B cell (primary cell): ENCODE data around the gene KSR1. TPM values are rescaled to one million over a fixed set of nuclear protein-coding genes. Genes with fewer than 3 reads are reported as not detected.

Experiments
- ATAC-seq: fragments of 200-7000 bp; cut with Tn5 transposase; one replicate; pipeline ENCODE4 v1.10.0; 2021; ENCODE audit warnings: low read depth, mild to moderate bottlenecking, moderate number of reproducible peaks, moderate library complexity
- CTCF ChIA-PET: fragments of 350-600 bp; sonication (Branson Sonifier 250); formaldehyde crosslinking; loops from one replicate; lab custom pipeline; 2021; ENCODE audit warnings: antibody characterized with exemption, inconsistent platforms; lab: Charles Lee
- POLR2A ChIA-PET: fragments of 350-600 bp; sonication (Branson Sonifier 250); formaldehyde crosslinking; loops from one replicate; lab custom pipeline; 2021; ENCODE audit warnings: antibody characterized with exemption; lab: Charles Lee
- DNase-seq: peaks from one replicate; pipeline ENCODE4 v3.0.0; 2013
- H2AFZ ChIP-seq: 2 replicates; pipeline ENCODE4 v1.6.1; 2012; ENCODE audit warnings: mild to moderate bottlenecking, low read depth, low read length; ENCODE audit not compliant: insufficient read depth, poor library complexity, severe bottlenecking
- H3K27ac ChIP-seq, 2 donors: 1 replicate in 1 of 2; 2 replicates in 1 of 2; pipeline ENCODE4 v1.5.1; 2012 to 2013; ENCODE audit warnings: low read length in 2 of 2, mild to moderate bottlenecking in 2 of 2, moderate library complexity in 1 of 2
- H3K27me3 ChIP-seq, 4 experiments: fragments of 200-600 bp in 1 of 4; sonication (generic) in 1 of 4; replicated peaks in 1 of 4; 1 replicate in 2 of 4; 2 replicates in 2 of 4; pipeline versions ENCODE4 v1.6.1 to v1.7.0; 2013 to 2016; ENCODE audit warnings: low read length in 3 of 4, mild to moderate bottlenecking in 2 of 4, mixed read lengths in 1 of 4, moderate library complexity in 1 of 4; ENCODE audit not compliant: insufficient read depth in 4 of 4, control insufficient read depth in 3 of 4; ENCODE audit errors: control extremely low read depth in 1 of 4
- H3K36me3 ChIP-seq, 2 experiments: replicated peaks in 1 of 2; 1 replicate in 1 of 2; 2 replicates in 1 of 2; pipeline versions ENCODE4 v1.6.1 to v1.7.1; 2013; ENCODE audit warnings: low read length in 1 of 2; ENCODE audit not compliant: insufficient read depth in 2 of 2, control insufficient read depth in 1 of 2; ENCODE audit errors: control extremely low read depth in 1 of 2, extremely low read depth in 1 of 2
- H3K4me1 ChIP-seq, 2 donors: fragments of 200-600 bp in 1 of 2; sonication (generic) in 1 of 2; 1 replicate in 1 of 2; 2 replicates in 1 of 2; pipeline versions ENCODE4 v1.5.1 to v1.6.1; 2013 to 2017; ENCODE audit warnings: low read length in 2 of 2; ENCODE audit not compliant: control insufficient read depth in 2 of 2, insufficient read depth in 2 of 2
- H3K4me2 ChIP-seq: replicated peaks from 2 replicates; pipeline ENCODE3; 2012; ENCODE audit warnings: mild to moderate bottlenecking, low read depth, low read length; ENCODE audit not compliant: poor library complexity, severe bottlenecking
- H3K4me3 ChIP-seq, 5 experiments: fragments of 200-600 bp in 1 of 5; sonication (generic) in 1 of 5; 1 replicate in 3 of 5; 2 replicates in 2 of 5; pipeline versions ENCODE4 v1.5.1 to v1.7.0; 2011 to 2016; ENCODE audit warnings: low read length in 4 of 5, mild to moderate bottlenecking in 4 of 5, low read depth in 2 of 5, control low read depth in 1 of 5, moderate library complexity in 1 of 5; ENCODE audit not compliant: insufficient read depth in 1 of 5; ENCODE audit errors: control extremely low read depth in 1 of 5, extremely low read depth in 1 of 5
- H3K79me2 ChIP-seq: fragments of 200-600 bp; sonication (generic); one replicate; pipeline ENCODE4 v1.6.0; 2016; ENCODE audit warnings: low read length; ENCODE audit not compliant: control insufficient read depth, insufficient read depth
- H3K9ac ChIP-seq: fragments of 200-600 bp; sonication (generic); 2 replicates; pipeline ENCODE4 v1.6.1; 2017; ENCODE audit warnings: mild to moderate bottlenecking, low read length, moderate library complexity
- H3K9me3 ChIP-seq, 3 donors: one replicate each; pipeline versions ENCODE4 v1.6.1 to v1.7.1; 2013; ENCODE audit warnings: low read length in 2 of 3; ENCODE audit not compliant: control insufficient read depth in 2 of 3, insufficient read depth in 1 of 3; ENCODE audit errors: control extremely low read depth in 1 of 3
- H4K20me1 ChIP-seq: 2 replicates; pipeline ENCODE4 v1.6.0; 2012; ENCODE audit warnings: mild to moderate bottlenecking, low read length; ENCODE audit not compliant: insufficient read depth, control insufficient read depth, poor library complexity, severe bottlenecking
- H3K27ac Mint-ChIP-seq: one replicate; pipeline ENCODE4 v1.8.0; 2021; ENCODE audit warnings: mixed read lengths
- H3K27me3 Mint-ChIP-seq: one replicate; pipeline ENCODE4 v1.8.0; 2021; ENCODE audit warnings: mixed read lengths
- H3K4me1 Mint-ChIP-seq: one replicate; pipeline ENCODE4 v1.8.0; 2021; ENCODE audit warnings: mixed read lengths
- H3K4me3 Mint-ChIP-seq: one replicate; pipeline ENCODE4 v1.8.0; 2021; ENCODE audit warnings: mixed read lengths
- H3K9me3 Mint-ChIP-seq: one replicate; pipeline ENCODE4 v1.8.0; 2022; ENCODE audit warnings: mixed read lengths; ENCODE audit not compliant: insufficient read depth
- EZH2 ChIP-seq: IDR thresholded peaks from 2 replicates; pipeline ENCODE4 v1.6.1; 2012; ENCODE audit warnings: borderline replicate concordance, low read depth, mild to moderate bottlenecking, moderate library complexity, low read length; ENCODE audit not compliant: insufficient read depth, poor library complexity, severe bottlenecking
- WGBS: methylation state at CpG from one replicate; pipeline ENCODE4 v1.1.5; 2013; ENCODE audit warnings: missing lambda C conversion rate; ENCODE audit not compliant: insufficient coverage; 5-methylcytosine and 5-hydroxymethylcytosine counted together
- intact Hi-C: fragments of 100-400 bp; cut with micrococcal nuclease; formaldehyde crosslinking; loops from one replicate; pipeline ENCODE4 v1.10.0; 2022
- polyA plus RNA-seq: library from polyadenylated mRNA; depleted of rRNA; stranded (reverse); fragments of >200 nt; gene quantifications from 2 replicates; pipeline ENCODE4 v1.2.3, GENCODE V29; 2012
- total RNA-seq, 2 donors: library from RNA; stranded (reverse); fragments of 120-200 nt in 1 of 2; gene quantifications; 1 replicate in 1 of 2; 2 replicates in 1 of 2; pipeline versions ENCODE4 v1.2.3 to v1.2.4, GENCODE V29; 2013 to 2022
- TF ChIP-seq, protein P1 (sequence below): fragments of 200-600 bp; IDR thresholded peaks from one replicate; pipeline ENCODE4 v1.8.0; 2022; ENCODE audit warnings: antibody characterized with exemption, mild to moderate bottlenecking

Gene KSR1
- total and polyA plus RNA-seq, 2 donors (not counting 1 experiment from before 2014, with no cell fraction given): 27.5 to 85.6 TPM

DNA sequence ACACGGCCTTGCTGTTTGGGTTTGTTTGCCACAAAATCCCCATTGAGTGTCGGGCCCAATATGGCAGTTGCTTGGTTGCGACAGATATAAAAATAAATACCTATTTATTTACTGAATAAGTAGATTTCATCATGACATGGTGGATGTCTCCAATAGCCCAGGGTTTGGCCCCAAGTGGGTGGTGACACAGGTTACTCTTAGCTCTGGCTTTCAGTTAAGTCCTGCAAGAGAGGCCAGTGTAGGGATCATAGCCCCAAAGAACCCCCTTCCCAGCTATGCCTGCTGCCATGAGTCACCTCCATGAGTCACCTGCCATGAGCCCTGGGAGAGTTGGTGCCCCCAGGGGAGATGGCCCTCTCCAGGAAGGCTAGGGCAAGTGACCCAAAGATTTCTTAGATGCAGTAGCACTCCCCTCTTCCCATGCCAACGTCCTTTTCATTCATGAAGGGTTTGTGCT lies 96.1 kb downstream of the KSR1 start:
- Histone ChIP-seq H4K20me1 (peaks cover 8% of the 10 kb centered on the region), H3K9ac (no peak overlapping the region), H2AFZ (no peak overlapping the region), H3K4me2 (no peak overlapping the region), H3K9me3 (no peaks in the 10 kb centered on the region), H3K4me1 (peaks cover 9 to 10% of the 10 kb centered on the region in 2 donors), H3K79me2 (peaks cover 14% of the 10 kb centered on the region), H3K27ac (no peak overlapping the region), H3K4me3 (no peak overlapping the region), H3K36me3 (no peaks in the 10 kb centered on the region), H3K27me3 (no peaks in the 10 kb centered on the region)
- Mint-ChIP-seq H3K9me3 (no peaks in the 10 kb centered on the region), H3K4me3 (no peak overlapping the region), H3K27me3 (no peaks in the 10 kb centered on the region), H3K4me1 (peaks cover 15% of the 10 kb centered on the region), H3K27ac (no peak overlapping the region)
- WGBS: 80% methylated on average over 1 of the region's 4 CpGs
- ATAC-seq (no peak), DNase-seq (no peak)
- CTCF ChIA-PET: no interaction called here
- TF ChIP-seq, protein P1, sequence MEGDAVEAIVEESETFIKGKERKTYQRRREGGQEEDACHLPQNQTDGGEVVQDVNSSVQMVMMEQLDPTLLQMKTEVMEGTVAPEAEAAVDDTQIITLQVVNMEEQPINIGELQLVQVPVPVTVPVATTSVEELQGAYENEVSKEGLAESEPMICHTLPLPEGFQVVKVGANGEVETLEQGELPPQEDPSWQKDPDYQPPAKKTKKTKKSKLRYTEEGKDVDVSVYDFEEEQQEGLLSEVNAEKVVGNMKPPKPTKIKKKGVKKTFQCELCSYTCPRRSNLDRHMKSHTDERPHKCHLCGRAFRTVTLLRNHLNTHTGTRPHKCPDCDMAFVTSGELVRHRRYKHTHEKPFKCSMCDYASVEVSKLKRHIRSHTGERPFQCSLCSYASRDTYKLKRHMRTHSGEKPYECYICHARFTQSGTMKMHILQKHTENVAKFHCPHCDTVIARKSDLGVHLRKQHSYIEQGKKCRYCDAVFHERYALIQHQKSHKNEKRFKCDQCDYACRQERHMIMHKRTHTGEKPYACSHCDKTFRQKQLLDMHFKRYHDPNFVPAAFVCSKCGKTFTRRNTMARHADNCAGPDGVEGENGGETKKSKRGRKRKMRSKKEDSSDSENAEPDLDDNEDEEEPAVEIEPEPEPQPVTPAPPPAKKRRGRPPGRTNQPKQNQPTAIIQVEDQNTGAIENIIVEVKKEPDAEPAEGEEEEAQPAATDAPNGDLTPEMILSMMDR: no peak
- no peak for TF ChIP-seq EZH2
- POLR2A ChIA-PET: no interaction called here
- intact Hi-C loops: no loop called here

DNA sequence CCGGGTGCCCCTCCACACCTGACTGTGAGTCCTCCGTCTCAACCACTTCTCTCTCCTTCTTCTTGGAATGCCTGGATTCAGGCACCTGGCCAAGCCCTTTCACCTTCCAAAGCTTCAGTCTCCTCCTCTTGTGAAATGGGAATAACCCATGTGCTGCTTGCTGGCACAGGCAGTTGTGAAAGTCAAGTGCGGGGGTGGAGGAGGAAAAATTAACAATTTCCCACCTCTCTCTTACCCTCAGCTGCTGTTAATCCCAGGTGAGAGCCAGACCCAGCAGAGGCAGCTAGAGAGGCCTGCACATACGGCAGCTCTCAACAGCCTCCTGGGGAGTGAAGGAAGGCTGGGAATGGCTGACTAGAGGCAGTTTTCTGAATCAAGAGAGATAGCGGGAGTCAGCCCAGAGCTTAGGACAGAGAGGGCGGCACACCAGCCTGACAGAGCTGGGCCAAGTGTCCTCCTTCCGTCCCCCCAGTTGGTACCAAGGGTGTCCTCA lies 96.8 kb downstream of the KSR1 start:
- no peaks in the 10 kb centered on the region for H3K36me3 ChIP-seq
- Mint-ChIP-seq H3K27me3 (no peaks in the 10 kb centered on the region), H3K9me3 (no peaks in the 10 kb centered on the region), H3K4me3 (no peak overlapping the region), H3K27ac (no peak overlapping the region), H3K4me1 (peaks cover 15% of the 10 kb centered on the region)
- ChIA-PET CTCF (interaction anchor here (0.7 kb wide), 1 partner anchor 8 kb away, joined by 3 read pairs; no protein-coding TSS in a partner anchor), POLR2A (no interaction called here)
- H3K27ac ChIP-seq: no peak overlapping the region
- DNase-seq (no peak), ATAC-seq (no peak)
- no peak overlapping the region for H3K4me3 ChIP-seq
- no peak overlapping the region for H2AFZ ChIP-seq
- TF ChIP-seq, protein P1: no peak
- TF ChIP-seq EZH2: no peak
- H3K9me3 ChIP-seq: no peaks in the 10 kb centered on the region
- WGBS: 100% methylated on average over 4 of the region's 7 CpGs
- H3K79me2 ChIP-seq: peaks cover 10% of the 10 kb centered on the region
- intact Hi-C loops: no loop called here
- no peaks in the 10 kb centered on the region for H3K27me3 ChIP-seq
- peaks cover 7 to 9% of the 10 kb centered on the region in 2 donors for H3K4me1 ChIP-seq
- no peak overlapping the region for H3K9ac ChIP-seq
- peaks cover 8% of the 10 kb centered on the region for H4K20me1 ChIP-seq
- no peak overlapping the region for H3K4me2 ChIP-seq
